Measurements from ENCODE around the gene SNX15.
"Not testable (repeated sequence)": the region's sequence is repeated elsewhere in the genome, so short reads cannot be mapped to it uniquely, and the experiment has no call there.

The SNX15 gene, protein sequence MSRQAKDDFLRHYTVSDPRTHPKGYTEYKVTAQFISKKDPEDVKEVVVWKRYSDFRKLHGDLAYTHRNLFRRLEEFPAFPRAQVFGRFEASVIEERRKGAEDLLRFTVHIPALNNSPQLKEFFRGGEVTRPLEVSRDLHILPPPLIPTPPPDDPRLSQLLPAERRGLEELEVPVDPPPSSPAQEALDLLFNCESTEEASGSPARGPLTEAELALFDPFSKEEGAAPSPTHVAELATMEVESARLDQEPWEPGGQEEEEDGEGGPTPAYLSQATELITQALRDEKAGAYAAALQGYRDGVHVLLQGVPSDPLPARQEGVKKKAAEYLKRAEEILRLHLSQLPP

GRCh38 chr11:65027213-65028067 is at the start of gene SNX15:
Gene SNX15 (plus strand): TSS chr11:65027439. CDS start chr11:65027538, 99 bp downstream.
- Histone ChIP-seq H3K27ac (ENCODE audit: low read length) (peak within 1 kb of the TSS; percentile 85), H3K36me3 (ENCODE audit: control insufficient read depth in 2 of 2, insufficient read depth in 2 of 2, low read length in 2 of 2) (peaks cover 6 to 7% of the 10 kb centered on the region in 2 donors), H3K4me1 (ENCODE audit: control insufficient read depth, insufficient read depth, low read length) (peaks cover 18% of the 10 kb centered on the region), H3K9ac (ENCODE audit: low read length in 2 of 2) (peak within 1 kb of the TSS; percentile 58 to 80), H3K27me3 (ENCODE audit: control insufficient read depth in 1 of 2, insufficient read depth in 2 of 2, low read length in 2 of 2) (no peaks in the 10 kb centered on the region), H3K4me3 (ENCODE audit: low read length in 2 of 2) (peak within 1 kb of the TSS; percentile 35 to 86), H3K9me3 (ENCODE audit: control insufficient read depth in 2 of 2, low read length in 2 of 2) (no peaks in the 10 kb centered on the region)

DNA sequence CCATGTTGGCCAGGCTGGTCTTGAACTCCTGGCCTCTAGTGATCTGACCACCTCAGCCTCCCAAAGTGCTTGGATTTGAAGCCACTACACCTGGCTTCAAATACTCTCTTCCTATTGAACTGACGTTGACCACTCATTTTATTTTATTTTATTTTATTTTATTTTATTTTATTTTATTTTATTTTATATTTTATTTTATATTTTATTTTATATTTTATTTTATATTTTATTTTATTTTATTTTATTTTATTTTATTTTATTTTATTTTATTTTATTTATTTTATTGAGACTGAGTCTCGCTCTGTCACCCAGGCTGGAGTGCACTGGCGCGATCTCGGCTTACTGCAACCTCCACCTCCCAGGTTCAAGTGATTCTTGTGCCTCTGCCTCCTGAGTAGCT is 43.9 kb upstream of the SNX15 start:
- not testable (repeated sequence) for H3K27ac ChIP-seq (ENCODE audit: low read length); H3K36me3 ChIP-seq (ENCODE audit: control insufficient read depth in 2 of 2, insufficient read depth in 2 of 2, low read length in 2 of 2); H3K9ac ChIP-seq (ENCODE audit: low read length in 2 of 2); H3K4me1 ChIP-seq (ENCODE audit: control insufficient read depth, insufficient read depth, low read length); H3K27me3 ChIP-seq (ENCODE audit: control insufficient read depth in 1 of 2, insufficient read depth in 2 of 2, low read length in 2 of 2); H3K9me3 ChIP-seq (ENCODE audit: control insufficient read depth in 2 of 2, low read length in 2 of 2); H3K4me3 ChIP-seq (ENCODE audit: low read length in 2 of 2)

DNA sequence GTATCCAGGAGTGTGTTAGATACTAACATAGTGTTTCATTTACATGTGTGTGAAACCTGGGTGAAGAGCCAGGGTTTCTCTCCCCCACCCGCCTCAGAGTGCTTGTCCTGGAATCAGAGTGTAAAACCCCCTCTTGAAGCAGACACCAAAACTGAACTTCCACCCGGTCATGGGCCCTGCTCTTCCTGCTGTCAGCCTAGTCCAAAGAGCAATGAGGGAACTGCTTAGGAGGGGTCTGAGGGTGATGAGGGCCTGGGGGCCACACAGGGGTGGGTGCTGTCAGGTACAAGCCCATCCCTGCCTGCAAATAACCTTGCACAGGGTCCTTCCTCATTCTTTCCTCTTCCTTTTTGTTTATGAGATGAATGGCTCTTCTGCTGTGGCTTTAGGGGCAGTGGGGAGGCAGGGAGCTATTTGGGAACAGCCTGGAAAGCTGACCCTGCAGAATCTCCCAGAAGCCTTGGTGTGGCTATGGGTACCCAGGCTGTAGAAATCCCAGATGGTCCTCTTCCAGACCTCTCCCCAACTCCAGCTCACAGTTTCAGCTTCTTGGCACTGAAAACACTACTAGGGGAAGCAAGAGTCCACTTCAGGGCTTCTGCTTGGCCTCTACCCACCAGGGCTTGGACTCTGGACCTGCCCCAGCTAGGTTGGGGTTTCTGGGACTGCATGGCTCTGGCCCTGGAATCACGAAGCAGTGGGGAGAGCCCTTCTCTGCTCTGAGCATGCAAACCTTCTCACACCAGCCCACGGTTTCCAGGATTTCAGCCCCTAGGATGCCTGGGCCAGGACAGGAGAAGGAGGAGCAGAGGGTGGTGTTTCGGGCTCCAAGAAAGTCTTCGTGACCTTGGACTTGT is 39.0 kb upstream of the SNX15 start:
- H3K27ac ChIP-seq (ENCODE audit: low read length): no peak overlapping the region
- no peaks in the 10 kb centered on the region for H3K36me3 ChIP-seq (ENCODE audit: control insufficient read depth in 2 of 2, insufficient read depth in 2 of 2, low read length in 2 of 2)
- no peaks in the 10 kb centered on the region for H3K27me3 ChIP-seq (ENCODE audit: control insufficient read depth in 1 of 2, insufficient read depth in 2 of 2, low read length in 2 of 2)
- no peak overlapping the region for H3K9ac ChIP-seq (ENCODE audit: low read length in 2 of 2)
- H3K9me3 ChIP-seq (ENCODE audit: control insufficient read depth in 2 of 2, low read length in 2 of 2): no peaks in the 10 kb centered on the region
- no peak overlapping the region for H3K4me3 ChIP-seq (ENCODE audit: low read length in 2 of 2)
- H3K4me1 ChIP-seq (ENCODE audit: control insufficient read depth, insufficient read depth, low read length): peaks cover 10% of the 10 kb centered on the region

DNA sequence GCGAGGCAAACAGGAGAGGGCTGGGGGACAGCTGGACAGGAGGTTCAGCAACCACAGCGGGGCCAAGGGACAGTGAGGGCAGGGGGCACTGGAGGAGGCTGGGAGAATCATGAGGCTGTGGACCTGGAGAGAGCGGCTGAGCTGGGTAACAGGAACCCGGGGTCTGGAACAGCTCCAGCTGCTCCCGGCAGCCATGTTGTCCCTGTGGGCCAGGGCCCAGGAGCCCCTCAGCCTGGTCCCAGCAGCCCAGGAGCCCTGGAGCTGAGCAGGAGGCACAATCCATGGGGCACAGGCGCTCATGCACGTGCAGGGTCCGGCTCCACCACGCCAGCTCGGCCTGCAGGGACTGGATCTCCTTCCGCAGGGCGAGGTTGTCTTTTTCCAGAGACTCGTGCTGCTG is 37.8 kb upstream of the SNX15 start:
- H3K27ac ChIP-seq (ENCODE audit: low read length): no peak overlapping the region
- no peak overlapping the region for H3K9ac ChIP-seq (ENCODE audit: low read length in 2 of 2)
- no peaks in the 10 kb centered on the region for H3K9me3 ChIP-seq (ENCODE audit: control insufficient read depth in 2 of 2, low read length in 2 of 2)
- no peaks in the 10 kb centered on the region for H3K36me3 ChIP-seq (ENCODE audit: control insufficient read depth in 2 of 2, insufficient read depth in 2 of 2, low read length in 2 of 2)
- H3K4me1 ChIP-seq (ENCODE audit: control insufficient read depth, insufficient read depth, low read length): peaks cover 10% of the 10 kb centered on the region
- peak overlapping the region in 1 of 2 donors; percentile 57 for H3K4me3 ChIP-seq (ENCODE audit: low read length in 2 of 2)
- H3K27me3 ChIP-seq (ENCODE audit: control insufficient read depth in 1 of 2, insufficient read depth in 2 of 2, low read length in 2 of 2): no peaks in the 10 kb centered on the region

GRCh38 chr11:64990222-64990923 is 36.9 kb upstream of the SNX15 start:
- Histone ChIP-seq H3K27ac (ENCODE audit: low read length) (no peak overlapping the region), H3K9ac (ENCODE audit: low read length in 2 of 2) (no peak overlapping the region)

GRCh38 chr11:64994318-64994717 is 32.9 kb upstream of the SNX15 start:
- Histone ChIP-seq H3K27me3 (ENCODE audit: control insufficient read depth in 1 of 2, insufficient read depth in 2 of 2, low read length in 2 of 2) (no peaks in the 10 kb centered on the region), H3K27ac (ENCODE audit: low read length) (no peak overlapping the region), H3K4me3 (ENCODE audit: low read length in 2 of 2) (no peak overlapping the region), H3K4me1 (ENCODE audit: control insufficient read depth, insufficient read depth, low read length) (peaks cover 21% of the 10 kb centered on the region), H3K36me3 (ENCODE audit: control insufficient read depth in 2 of 2, insufficient read depth in 2 of 2, low read length in 2 of 2) (no peaks in the 10 kb centered on the region), H3K9ac (ENCODE audit: low read length in 2 of 2) (no peak overlapping the region), H3K9me3 (ENCODE audit: control insufficient read depth in 2 of 2, low read length in 2 of 2) (no peaks in the 10 kb centered on the region)

More at GRCh38 chr11:64990222-64990923, 36.9 kb upstream of the SNX15 start:
- Histone ChIP-seq H3K9me3 (ENCODE audit: control insufficient read depth in 2 of 2, low read length in 2 of 2) (no peaks in the 10 kb centered on the region), H3K36me3 (ENCODE audit: control insufficient read depth in 2 of 2, insufficient read depth in 2 of 2, low read length in 2 of 2) (no peaks in the 10 kb centered on the region), H3K4me3 (ENCODE audit: low read length in 2 of 2) (peak overlapping the region in 1 of 2 donors; percentile 57), H3K27me3 (ENCODE audit: control insufficient read depth in 1 of 2, insufficient read depth in 2 of 2, low read length in 2 of 2) (no peaks in the 10 kb centered on the region), H3K4me1 (ENCODE audit: control insufficient read depth, insufficient read depth, low read length) (peaks cover 10% of the 10 kb centered on the region)

DNA sequence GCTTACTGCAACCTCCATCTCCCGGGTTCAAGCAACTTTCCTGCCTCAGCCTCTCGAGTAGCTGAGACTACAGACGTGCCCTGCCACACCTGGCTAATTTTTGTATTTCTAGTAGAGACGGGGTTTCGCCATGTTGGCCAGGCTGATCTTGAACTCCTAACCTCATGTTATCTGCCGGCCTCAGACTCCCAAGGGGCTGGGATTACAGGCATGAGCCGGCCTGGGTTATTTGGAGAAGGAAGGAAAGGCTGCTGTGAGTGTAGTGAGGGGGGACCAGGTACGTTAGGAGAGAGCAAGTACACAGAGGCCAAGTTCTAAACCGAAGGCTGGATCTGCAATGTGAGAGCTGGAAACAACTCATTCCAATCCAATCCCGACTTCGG is 30.9 kb upstream of the SNX15 start:
- Histone ChIP-seq H3K27me3 (ENCODE audit: control insufficient read depth in 1 of 2, insufficient read depth in 2 of 2, low read length in 2 of 2) (no peaks in the 10 kb centered on the region), H3K27ac (ENCODE audit: low read length) (peak overlapping the region; percentile 46), H3K4me3 (ENCODE audit: low read length in 2 of 2) (peak overlapping the region; percentile 79 to 81), H3K36me3 (ENCODE audit: control insufficient read depth in 2 of 2, insufficient read depth in 2 of 2, low read length in 2 of 2) (no peaks in the 10 kb centered on the region), H3K9me3 (ENCODE audit: control insufficient read depth in 2 of 2, low read length in 2 of 2) (no peaks in the 10 kb centered on the region), H3K4me1 (ENCODE audit: control insufficient read depth, insufficient read depth, low read length) (peaks cover 13% of the 10 kb centered on the region), H3K9ac (ENCODE audit: low read length in 2 of 2) (peak overlapping the region; percentile 81 to 87)

- Histone ChIP-seq H3K27ac (ENCODE audit: low read length) (peak within 1 kb of the TSS; percentile 46), H3K4me3 (ENCODE audit: low read length in 2 of 2) (peak within 1 kb of the TSS; percentile 79 to 81), H3K4me1 (ENCODE audit: control insufficient read depth, insufficient read depth, low read length) (peaks cover 13% of the 10 kb centered on the region), H3K27me3 (ENCODE audit: control insufficient read depth in 1 of 2, insufficient read depth in 2 of 2, low read length in 2 of 2) (no peaks in the 10 kb centered on the region), H3K9me3 (ENCODE audit: control insufficient read depth in 2 of 2, low read length in 2 of 2) (no peaks in the 10 kb centered on the region), H3K9ac (ENCODE audit: low read length in 2 of 2) (peak within 1 kb of the TSS; percentile 81 to 87), H3K36me3 (ENCODE audit: control insufficient read depth in 2 of 2, insufficient read depth in 2 of 2, low read length in 2 of 2) (no peaks in the 10 kb centered on the region)
Measured at GRCh38 chr11:64996710-64997380, 30.4 kb upstream of the SNX15 start, which contains the start of gene BATF2. Gene BATF2 (minus strand): TSS chr11:64996971. CDS start chr11:64996914, 57 bp downstream.

- no peak overlapping the region for H3K4me3 ChIP-seq (ENCODE audit: low read length in 2 of 2)
- no peak overlapping the region for H3K9ac ChIP-seq (ENCODE audit: low read length in 2 of 2)
- H3K27ac ChIP-seq (ENCODE audit: low read length): no peak overlapping the region
- H3K27me3 ChIP-seq (ENCODE audit: control insufficient read depth in 1 of 2, insufficient read depth in 2 of 2, low read length in 2 of 2): no peaks in the 10 kb centered on the region
- H3K9me3 ChIP-seq (ENCODE audit: control insufficient read depth in 2 of 2, low read length in 2 of 2): no peaks in the 10 kb centered on the region
- no peaks in the 10 kb centered on the region for H3K36me3 ChIP-seq (ENCODE audit: control insufficient read depth in 2 of 2, insufficient read depth in 2 of 2, low read length in 2 of 2)
- H3K4me1 ChIP-seq (ENCODE audit: control insufficient read depth, insufficient read depth, low read length): peaks cover 13% of the 10 kb centered on the region
Measured at GRCh38 chr11:64998141-64998540, 29.1 kb upstream of the SNX15 start.

Data from stomach smooth muscle (tissue), 2 donors.